HepG2 (cell line): ENCODE data around the gene VPS11. TPM values are rescaled to one million over a fixed set of nuclear protein-coding genes. Genes with fewer than 3 reads are reported as not detected.

ENCODE experiments used
- FOXK1 ChIP-seq: sonication (generic); formaldehyde crosslinking; IDR thresholded peaks from 2 replicates; pipeline ENCODE4 v1.4.0; 2020; ENCODE audit warnings: low read depth, missing genetic modification reagents, borderline replicate concordance
- GMEB1 ChIP-seq: sonication (generic); formaldehyde crosslinking; IDR thresholded peaks from 2 replicates; pipeline ENCODE4 v1.5.1; 2020; ENCODE audit warnings: missing genetic modification reagents, mild to moderate bottlenecking, borderline replicate concordance
- HNF1A ChIP-seq, 2 experiments: sonication (generic) in 1 of 2; formaldehyde crosslinking in 1 of 2; IDR thresholded peaks; 2 replicates each; pipeline versions ENCODE4 v1.4.0 to v1.6.1; 2016 to 2020; ENCODE audit warnings: borderline replicate concordance in 1 of 2, low read depth in 1 of 2, mild to moderate bottlenecking in 1 of 2, missing genetic modification reagents in 1 of 2
- KLF11 ChIP-seq: IDR thresholded peaks from 2 replicates; pipeline ENCODE4 v1.6.1; 2016; ENCODE audit warnings: missing compliant biosample characterization
- MTF1 ChIP-seq: sonication (generic); formaldehyde crosslinking; IDR thresholded peaks from 2 replicates; pipeline ENCODE4 v1.5.0; 2020; ENCODE audit warnings: missing genetic modification reagents
- MXI1 ChIP-seq: IDR thresholded peaks from 3 replicates; pipeline ENCODE4 v1.6.1; 2012; ENCODE audit warnings: low read depth, low read length, inconsistent platforms, borderline replicate concordance
- NR2F6 ChIP-seq, 2 experiments: IDR thresholded peaks; 2 replicates each; pipeline ENCODE4 v1.6.1; 2016; ENCODE audit warnings: antibody characterized with exemption in 1 of 2, mild to moderate bottlenecking in 1 of 2
- NRL ChIP-seq: sonication (generic); formaldehyde crosslinking; IDR thresholded peaks from 2 replicates; pipeline ENCODE4 v1.5.0; 2020; ENCODE audit warnings: missing genetic modification reagents, mild to moderate bottlenecking, moderate library complexity, borderline replicate concordance
- PAX8 ChIP-seq: sonication (generic); formaldehyde crosslinking; IDR thresholded peaks from 2 replicates; pipeline ENCODE4 v1.8.0; 2022; ENCODE audit warnings: mild to moderate bottlenecking, missing genetic modification reagents, borderline replicate concordance
- RAD21 ChIP-seq: fragments of 450-650 bp; formaldehyde crosslinking; IDR thresholded peaks from 2 replicates; pipeline ENCODE4 v1.5.0; 2020; ENCODE audit warnings: mild to moderate bottlenecking
- THAP7 ChIP-seq: sonication (generic); formaldehyde crosslinking; IDR thresholded peaks from 2 replicates; pipeline ENCODE4 v1.8.1; 2023; ENCODE audit warnings: mild to moderate bottlenecking, missing genetic modification reagents
- THRA ChIP-seq: sonication (generic); formaldehyde crosslinking; IDR thresholded peaks from 2 replicates; pipeline ENCODE4 v1.4.0; 2020; ENCODE audit warnings: missing genetic modification reagents, borderline replicate concordance
- ZFY ChIP-seq: sonication (generic); formaldehyde crosslinking; IDR thresholded peaks from 2 replicates; pipeline ENCODE4 v1.4.0; 2020; ENCODE audit warnings: missing genetic modification reagents
- ZGPAT ChIP-seq: IDR thresholded peaks from 2 replicates; pipeline ENCODE4 v1.6.1; 2016; ENCODE audit warnings: mild to moderate bottlenecking
- ZNF121 ChIP-seq: sonication (generic); formaldehyde crosslinking; IDR thresholded peaks from 2 replicates; pipeline ENCODE4 v1.5.0; 2020; ENCODE audit warnings: mild to moderate bottlenecking, missing genetic modification reagents
- ZNF670 ChIP-seq: sonication (generic); formaldehyde crosslinking; IDR thresholded peaks from 2 replicates; pipeline ENCODE4 v1.8.0; 2022; ENCODE audit warnings: mild to moderate bottlenecking, missing genetic modification reagents, borderline replicate concordance
- ZNF83 ChIP-seq: sonication (generic); formaldehyde crosslinking; IDR thresholded peaks from 2 replicates; pipeline ENCODE4 v1.4.0; 2020; ENCODE audit warnings: missing genetic modification reagents, mild to moderate bottlenecking, borderline replicate concordance
- polyA plus RNA-seq, 8 experiments: library from polyadenylated mRNA; depleted of rRNA in 3 of 8; stranded (reverse) in 7 of 8; unstranded in 1 of 8; fragments of >200 nt; fragmentation: Illumina TruSeq in 4 of 8; extraction: Trizol in 4 of 8; gene quantifications; 2 replicates each; pipeline versions ENCODE4 v1.2.1 to v1.2.3, GENCODE V29; 2011 to 2016; ENCODE audit warnings: low read depth in 4 of 8, missing spikeins in 1 of 8, mixed read lengths in 1 of 8; ENCODE audit not compliant: insufficient read depth in 1 of 8
- total RNA-seq, 5 experiments: library from RNA; depleted of rRNA; stranded (reverse); fragments of >200 nt; fragmentation: Illumina TruSeq; extraction: Trizol; gene quantifications; 2 replicates each; pipeline ENCODE4 v1.2.3, GENCODE V29; 2016; ENCODE audit warnings: low read depth in 1 of 5

VPS11 gene
- total and polyA plus RNA-seq, 2 of the 13 experiments (the other 11 are each of a cell fraction or from before 2014, with no cell fraction given): 13.7 to 21.6 TPM

GRCh38 chr11:119106564-119107537, 39.2 kb downstream of the VPS11 start, which contains the start of gene C2CD2L (continued):
- TF ChIP-seq GMEB1 (CRISPR knock-in tag) (no peak), MTF1 (no peak), THRA (CRISPR knock-in tag) (no peak), ZNF121 (CRISPR knock-in tag) (peak; percentile 69; the same call in 1 of the 2 replicates), HNF1A (IDR thresholded peaks at IDR 0.05; ENCODE audit: low read depth) (no peak), HNF1A (CRISPR knock-in tag; IDR thresholded peaks at IDR 0.05; ENCODE audit: borderline replicate concordance) (0 out of 2 replicates have a peak, but pooled peaks have one; percentile 19), THAP7 (CRISPR knock-in tag) (peak; percentile 23; the same call in 1 of the 2 replicates), KLF11 (CRISPR knock-in tag) (no peak), NR2F6 (IDR thresholded peaks at IDR 0.05) (no peak), NR2F6 (CRISPR knock-in tag; IDR thresholded peaks at IDR 0.05) (peak; percentile 14; the same call in 1 of the 2 replicates), NRL (CRISPR knock-in tag) (no peak), ZFY (CRISPR knock-in tag) (peak; percentile 57), ZGPAT (CRISPR knock-in tag) (0 out of 2 replicates have a peak, but pooled peaks have one; percentile 47), PAX8 (CRISPR knock-in tag) (no peak), MXI1 (peak; percentile 40; the same call in 1 of the 3 replicates), FOXK1 (0 out of 2 replicates have a peak, but pooled peaks have one; percentile 42), RAD21 (0 out of 2 replicates have a peak, but pooled peaks have one; percentile 9), ZNF670 (0 out of 2 replicates have a peak, but pooled peaks have one; percentile 58), ZNF83 (no peak)
